SIG-M5 treated with dmso at 0.1 percent for 504 hours (cell line): ENCODE results near the gene POLR3GL.
"Not testable (repeated sequence)": the region's sequence is repeated elsewhere in the genome, so short reads cannot be mapped to it uniquely, and the experiment has no call there.

Source experiments
- DNase-seq: peaks from one replicate; lab custom pipeline; 2025; ENCODE audit not compliant: unreplicated experiment; lab: John Stamatoyannopoulos, UW

Gene POLR3GL

DNA sequence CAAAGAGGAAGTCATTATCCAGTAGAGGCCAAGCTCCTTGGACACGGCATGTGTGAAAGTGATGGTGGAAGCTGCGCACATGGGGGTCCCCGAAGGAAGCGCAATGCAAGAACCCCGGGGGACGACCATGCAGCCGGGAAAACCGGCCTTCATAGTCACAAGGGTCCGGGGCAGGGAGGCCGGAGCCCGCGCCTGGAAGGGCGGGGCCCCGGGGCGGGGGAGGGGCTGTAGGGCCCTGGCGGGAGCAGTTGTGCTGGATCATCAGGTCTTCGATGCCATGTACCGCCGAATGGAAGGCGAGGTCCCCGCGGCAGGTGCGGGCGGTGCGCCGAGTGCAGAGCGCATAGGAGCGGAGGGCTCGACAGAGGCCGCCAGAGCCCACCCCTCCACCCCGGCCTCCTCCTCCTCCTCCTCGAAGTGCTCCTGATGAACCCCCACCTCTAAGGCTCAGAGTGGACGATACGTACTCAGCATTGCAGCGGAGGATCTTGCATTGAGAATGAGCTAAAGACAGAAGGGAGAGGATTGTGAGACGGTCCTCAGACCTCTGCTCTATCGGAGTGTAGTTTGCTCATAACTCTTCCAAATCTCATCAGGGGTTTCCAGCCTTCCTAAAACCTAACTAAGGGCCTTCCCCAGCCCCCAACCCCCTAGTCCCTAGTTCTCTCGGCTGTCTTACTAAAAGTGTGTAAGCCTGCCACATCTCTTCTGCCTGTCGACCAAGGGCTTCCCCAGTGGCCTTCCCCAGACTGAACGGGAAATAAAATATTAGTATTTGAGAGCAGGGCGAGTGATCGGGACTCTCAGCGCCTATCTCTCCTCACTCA is 55.0 kb downstream of the POLR3GL start:
- DNase-seq = no peak

DNA sequence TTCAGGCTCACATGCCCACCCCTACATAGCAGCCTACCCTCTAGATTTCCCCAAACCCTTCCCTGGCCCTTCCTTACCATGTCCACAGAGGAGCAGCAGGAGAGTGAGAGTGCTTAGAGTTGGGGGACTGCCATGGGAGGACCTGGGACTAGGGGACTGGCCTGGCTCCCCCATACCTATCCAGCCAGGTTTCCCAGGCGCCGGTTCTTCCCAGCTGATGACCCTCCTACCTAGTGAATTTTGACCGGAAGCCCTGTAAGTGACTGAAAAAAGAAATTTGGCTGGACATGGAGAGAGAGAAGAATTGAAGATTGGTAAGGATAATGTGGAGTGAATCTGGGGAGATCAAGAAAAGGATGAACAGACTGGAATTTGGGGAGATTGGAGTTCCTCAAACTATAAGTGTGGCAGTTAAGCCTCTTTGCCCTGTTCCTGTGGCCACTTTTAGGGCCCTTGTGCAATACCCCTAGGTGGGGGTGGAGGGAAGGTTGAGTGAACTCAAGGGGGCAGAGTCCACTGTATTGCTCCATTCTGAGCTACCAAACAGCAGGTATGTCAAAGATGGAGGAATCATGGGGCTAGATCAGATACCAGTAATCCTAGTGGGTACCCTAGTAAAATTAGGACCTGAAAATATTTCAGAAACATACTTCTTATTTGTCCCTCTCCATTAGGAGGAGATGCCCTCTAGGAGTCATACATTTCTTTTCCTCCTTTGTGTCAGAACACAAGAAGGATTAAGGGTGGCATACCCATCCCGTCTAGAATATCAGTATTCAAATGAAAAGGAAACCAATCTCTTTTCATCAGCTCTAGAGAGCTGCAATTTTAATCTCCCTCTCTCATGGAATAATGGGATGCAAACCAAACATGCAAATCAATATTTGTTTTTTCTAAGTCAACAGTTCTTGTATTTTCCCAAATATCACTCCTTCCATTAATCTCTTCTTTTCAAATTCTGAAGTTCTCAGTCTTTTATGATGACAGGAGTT is 55.9 kb downstream of the POLR3GL start:
- DNase-seq = no peak

DNA sequence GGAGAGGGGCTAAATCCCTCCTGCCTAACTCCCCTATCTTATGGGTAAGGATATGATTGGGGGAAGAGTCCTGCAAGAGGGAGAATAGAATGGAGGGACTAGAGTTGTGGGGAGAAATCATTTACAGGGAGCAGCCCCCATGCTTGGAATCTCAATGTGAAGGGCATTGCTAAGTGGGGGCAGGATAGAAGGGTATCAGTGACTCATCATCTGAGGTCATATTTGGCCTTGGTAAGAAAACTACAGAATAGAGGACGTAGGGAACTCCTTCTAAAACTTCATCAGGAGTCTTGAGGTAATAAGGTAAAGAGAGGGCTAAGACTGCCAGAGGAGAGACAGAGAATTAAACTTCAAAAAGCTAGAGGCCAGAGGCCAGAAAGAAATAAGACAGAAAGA is 56.6 kb downstream of the POLR3GL start:
- no peak for DNase-seq

DNA sequence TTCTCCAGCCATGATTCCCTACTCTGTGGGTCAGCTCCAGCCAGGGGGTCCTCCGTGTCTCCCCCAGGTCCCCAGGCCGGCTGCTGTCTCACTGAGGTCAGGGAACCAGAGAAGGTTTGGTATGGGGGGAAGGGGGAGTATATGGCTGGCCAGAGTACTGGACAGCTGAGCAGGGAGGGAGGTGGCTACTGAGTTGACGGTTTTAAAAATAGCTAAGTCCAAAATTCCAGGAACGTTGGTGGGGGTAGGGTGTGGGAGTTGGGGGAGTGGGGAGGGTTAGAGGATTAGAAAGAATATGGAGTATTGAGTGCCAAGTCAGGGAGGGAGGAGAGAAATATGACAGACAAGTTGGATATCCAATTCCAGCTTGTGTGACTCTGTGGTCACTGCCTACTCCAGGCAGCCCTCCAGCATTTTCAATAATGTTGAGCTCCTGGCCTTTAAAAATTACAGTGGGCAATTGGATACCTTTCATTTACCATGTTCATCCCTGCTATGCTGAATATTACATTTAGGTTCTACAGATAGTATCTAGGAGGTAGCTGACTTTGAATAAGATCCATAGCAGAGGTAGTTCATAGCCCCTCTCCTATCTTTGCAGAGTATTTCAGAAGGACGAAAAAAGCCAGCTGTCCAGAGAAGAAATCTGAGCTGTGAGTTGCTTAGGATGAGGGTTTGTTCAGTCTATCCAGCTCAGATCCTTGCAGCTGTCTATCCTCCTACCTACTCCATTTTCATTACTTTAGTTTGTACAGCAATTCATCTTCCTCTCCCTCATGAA is 57.3 kb downstream of the POLR3GL start, which contains the start of gene HJV:
Gene HJV (minus strand): TSS at position 114 of the 781 bp plus-strand sequence. CDS start 1,504 bp downstream, outside the sequence.
- no peak for DNase-seq

GRCh38 chr1:146022403-146023127 is 58.1 kb downstream of the POLR3GL start:
- no peak for DNase-seq

DNA sequence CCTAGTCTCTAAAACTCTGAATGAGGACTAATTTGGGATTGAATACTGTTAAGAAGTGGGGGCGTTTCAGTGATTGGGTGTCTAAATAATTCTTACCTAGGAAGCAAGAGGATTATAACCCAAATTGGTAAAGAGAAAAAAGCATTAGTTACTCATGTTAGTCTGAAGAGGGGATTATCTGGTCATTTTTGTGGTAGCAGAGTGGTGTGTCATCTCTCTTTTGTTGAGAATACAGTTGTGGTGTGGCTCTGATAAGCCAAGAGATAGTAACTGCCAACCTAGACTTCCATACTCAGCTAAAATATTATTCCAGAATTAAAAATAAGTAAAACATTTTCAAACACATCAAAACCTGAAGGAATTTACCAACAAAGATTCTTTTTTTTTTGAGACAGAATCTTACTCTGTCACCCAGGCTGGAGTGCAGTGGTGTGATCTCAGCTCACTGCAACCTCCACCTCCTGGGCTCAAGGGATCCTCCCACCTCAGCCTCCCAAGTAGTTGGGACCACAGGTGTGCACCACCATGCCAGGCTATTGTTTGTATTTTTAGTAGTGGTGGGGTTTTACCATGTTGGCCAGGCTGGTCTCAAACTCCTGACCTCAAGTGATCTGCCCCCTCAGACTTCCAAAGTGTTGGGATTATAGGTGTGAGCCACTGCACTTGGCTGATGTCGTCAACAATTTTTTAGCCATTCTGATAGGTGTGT is 61.5 kb downstream of the POLR3GL start:
- DNase-seq = not testable (repeated sequence)

DNA sequence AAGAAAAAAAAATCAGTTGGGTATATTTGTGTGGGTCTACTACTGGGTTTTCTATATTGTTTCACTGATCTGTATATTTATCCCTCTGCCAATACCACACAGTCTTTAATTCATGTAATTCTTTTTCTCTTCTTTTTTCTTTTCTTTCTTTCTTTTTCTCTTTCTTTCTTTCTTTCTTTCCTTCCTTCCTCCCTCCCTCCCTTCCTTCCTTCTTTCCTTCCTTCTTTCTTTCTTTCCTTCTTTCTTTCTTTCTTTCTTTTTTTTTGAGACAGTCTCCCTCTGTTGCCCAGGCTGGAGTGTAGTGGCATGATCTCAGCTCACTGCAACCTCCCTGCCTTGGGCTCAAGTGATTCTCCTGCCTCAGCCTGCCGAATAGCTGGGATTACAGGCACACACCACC is 62.2 kb downstream of the POLR3GL start:
- not testable (repeated sequence) for DNase-seq
